ENCODE data around the gene ALG3. TPM values are rescaled to one million over a fixed set of nuclear protein-coding genes. Genes with fewer than 3 reads are reported as not detected.

Gene ALG3
- total and polyA plus RNA-seq, 2 of the 4 experiments (the other 2 are of a cell fraction): 19.5 to 52.6 TPM

- peaks cover 15% of the 10 kb centered on the region for H3K36me3 ChIP-seq (ENCODE audit: control insufficient read depth, insufficient read depth, low read length)
- CTCF ChIA-PET: interaction anchor here (0.7 kb wide), 1 partner anchor 18 kb away, joined by 3 read pairs; no protein-coding TSS in a partner anchor
Observed at GRCh38 chr3:184198509-184198908, 50.3 kb downstream of the ALG3 start.

More at GRCh38 chr3:184198509-184198908, 50.3 kb downstream of the ALG3 start:
- WGBS, 2 experiments (ENCODE audit: extremely low coverage in 2 of 2, insufficient read length in 1 of 2): 77% methylated on average over 4 of the region's 9 CpGs; no CpG with 5 or more reads in 1 of the 2 experiments
- H3K4ac ChIP-seq (ENCODE audit: low read depth, low read length): no peak overlapping the region
- H3K79me1 ChIP-seq (ENCODE audit: low read depth in 1 of 2, low read length in 2 of 2): peaks cover 0 to 3% of the 10 kb centered on the region in 2 experiments; a peak in 1 of 4 replicates
- TF ChIP-seq RAD21 (IDR thresholded peaks at IDR 0.05; ENCODE audit: low read length): no peak
- TF ChIP-seq BHLHE40 (IDR thresholded peaks at IDR 0.05; ENCODE audit: low read depth, low read length): no peak
- no peak for TF ChIP-seq CTCF (conservative IDR thresholded peaks at IDR 0.05; ENCODE audit: low read depth, low read length)
- no peak for TF ChIP-seq RCOR1 (IDR thresholded peaks at IDR 0.05; ENCODE audit: insufficient replicate concordance, low read length)
- TF ChIP-seq FOS (IDR thresholded peaks at IDR 0.05; ENCODE audit: low read depth, low read length): no peak
- no peak for TF ChIP-seq ELK1 (IDR thresholded peaks at IDR 0.05; ENCODE audit: borderline replicate concordance, low read depth, low read length)
- TF ChIP-seq SMC3 (IDR thresholded peaks at IDR 0.05; ENCODE audit: low read depth, low read length): no peak
- no peak for TF ChIP-seq MAFK (IDR thresholded peaks at IDR 0.05; ENCODE audit: low read depth, low read length)
- no peak for TF ChIP-seq CEBPB (IDR thresholded peaks at IDR 0.05; ENCODE audit: low read depth, low read length)
- TF ChIP-seq NFE2L2 (IDR thresholded peaks at IDR 0.05; ENCODE audit: low read depth, low read length): no peak
- TF ChIP-seq USF2 (IDR thresholded peaks at IDR 0.05; ENCODE audit: low read depth, low read length): no peak
- no peak for TF ChIP-seq RFX5 (IDR thresholded peaks at IDR 0.05; ENCODE audit: low read depth, low read length)
- TF ChIP-seq MAZ (IDR thresholded peaks at IDR 0.05; ENCODE audit: borderline replicate concordance, low read depth, low read length): no peak
- TF ChIP-seq MXI1 (IDR thresholded peaks at IDR 0.05; ENCODE audit: borderline replicate concordance, low read depth, low read length): no peak
- ATAC-seq (ENCODE audit: low read depth): no peak
- H3K27me3 ChIP-seq (ENCODE audit: control insufficient read depth, insufficient read depth, low read length): peaks cover 2% of the 10 kb centered on the region
- no peak overlapping the region for H4K8ac ChIP-seq (ENCODE audit: low read depth in 2 of 2, low read length in 2 of 2)
- no peak overlapping the region for H2AK5ac ChIP-seq (ENCODE audit: low read depth, low read length)
- no peak overlapping the region for H3K4me2 ChIP-seq (ENCODE audit: low read depth, low read length)
- no peak overlapping the region for H3K56ac ChIP-seq (ENCODE audit: extremely low read depth, insufficient read depth, low read length)
- no peak overlapping the region for H4K5ac ChIP-seq (ENCODE audit: low read depth, low read length)
- no peak overlapping the region for H2BK20ac ChIP-seq (ENCODE audit: low read depth, low read length)
- H3K4me1 ChIP-seq (ENCODE audit: control insufficient read depth, insufficient read depth, low read length): no peaks in the 10 kb centered on the region
- H3K9ac ChIP-seq (ENCODE audit: low read depth, low read length): no peak overlapping the region
- H2AFZ ChIP-seq (replicated peaks; ENCODE audit: low read length, poor library complexity): no peak overlapping the region
- in situ Hi-C loops (cut with MboI; ENCODE audit: low sequenced_read_pairs) (no loop called here), intact Hi-C loops (cut with micrococcal nuclease) (no loop called here), dilution Hi-C loops (cut with HindIII; ENCODE audit: low sequenced_read_pairs, unreplicated experiment) (no loop called here)
- H3K4me3 ChIP-seq (ENCODE audit: insufficient read depth, low read depth, low read length): no peak overlapping the region
- H3K27ac ChIP-seq (ENCODE audit: insufficient read depth, low read length): no peak overlapping the region
- BruUV-seq (replicated peaks): no TSS peak
- no peak for DNase-seq
- H3K9me1 ChIP-seq (ENCODE audit: insufficient read depth, low read length): peaks cover 3% of the 10 kb centered on the region; the same call in 1 of the 2 replicates
- no peak overlapping the region for H2BK15ac ChIP-seq (ENCODE audit: low read depth, low read length)
- POLR2A ChIA-PET (ENCODE audit: unreplicated experiment): no interaction called here
- H4K91ac ChIP-seq (ENCODE audit: insufficient read depth, low read depth, low read length): no peak overlapping the region
- no peaks in the 10 kb centered on the region for H3K9me3 ChIP-seq (ENCODE audit: control insufficient read depth, insufficient read depth, low read length)
- no peak overlapping the region for H3K14ac ChIP-seq (replicated peaks; ENCODE audit: low read depth, low read length)
- H3K23ac ChIP-seq (ENCODE audit: low read depth, low read length): no peak overlapping the region
- no peak overlapping the region for H2AK9ac ChIP-seq (replicated peaks; ENCODE audit: low read depth, low read length, poor library complexity)
- no peak overlapping the region for H2BK5ac ChIP-seq (ENCODE audit: low read depth, low read length, poor library complexity, severe bottlenecking)
- no peak overlapping the region for H2BK120ac ChIP-seq (ENCODE audit: low read depth, low read length)
- H4K20me1 ChIP-seq (ENCODE audit: insufficient read depth, low read length): no peaks in the 10 kb centered on the region
- H3K18ac ChIP-seq (ENCODE audit: low read depth, low read length): no peak overlapping the region
